SU-DHL-6 (cell line): ENCODE data around the gene IFNA1.

Experiments
- CTCF ChIP-seq: fragments of 200-600 bp; sonication (generic); IDR thresholded peaks from one replicate; pipeline ENCODE4 v1.5.1; 2017; ENCODE audit warnings: antibody characterized with exemption, mild to moderate bottlenecking, low read length, moderate library complexity; ENCODE audit not compliant: insufficient read depth, poor library complexity, severe bottlenecking
- EZH2phosphoT487 ChIP-seq: fragments of 200-600 bp; sonication (generic), shearing (Covaris generic); conservative IDR thresholded peaks from 2 replicates; pipeline ENCODE4 v1.6.1; 2018; ENCODE audit warnings: mild to moderate bottlenecking, antibody characterized with exemption, low read length, moderate library complexity, mixed read lengths

DNA sequence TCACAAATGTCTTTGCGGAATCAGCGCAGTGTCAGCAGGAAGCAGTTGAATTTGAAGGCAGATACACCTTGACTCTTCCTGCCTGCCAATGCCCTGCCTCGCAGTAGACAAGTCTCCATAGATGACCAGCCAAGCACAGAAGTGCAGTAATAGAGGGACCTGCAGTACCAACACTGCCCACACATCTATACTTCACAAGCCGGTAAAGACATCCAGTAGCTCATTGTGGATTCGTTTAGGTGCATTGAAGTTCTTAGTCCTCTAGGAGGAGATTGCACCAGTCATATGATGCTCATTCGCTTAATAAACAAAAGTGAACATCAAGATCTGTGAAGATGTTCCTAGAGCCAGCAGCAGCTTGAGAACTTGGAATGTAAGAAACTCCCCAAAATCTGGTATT is 48.0 kb upstream of the IFNA1 start:
- TF ChIP-seq CTCF (no peak), EZH2phosphoT487 (no peak)
